DND-41 (cell line): ENCODE results near the gene NDUFV2.

Experiments used
- EZH2 ChIP-seq: IDR thresholded peaks from 3 replicates; pipeline ENCODE4 v1.6.1; 2012; ENCODE audit warnings: borderline replicate concordance, low read depth, mild to moderate bottlenecking, moderate library complexity, low read length, inconsistent platforms; ENCODE audit not compliant: severe bottlenecking
- TF ChIP-seq, protein P1 (sequence below): IDR thresholded peaks from 2 replicates; pipeline ENCODE4 v1.5.1; 2012; ENCODE audit warnings: borderline replicate concordance, low read length, moderate library complexity, mild to moderate bottlenecking; ENCODE audit not compliant: poor library complexity, severe bottlenecking; ENCODE audit errors: extremely low read depth

DNA sequence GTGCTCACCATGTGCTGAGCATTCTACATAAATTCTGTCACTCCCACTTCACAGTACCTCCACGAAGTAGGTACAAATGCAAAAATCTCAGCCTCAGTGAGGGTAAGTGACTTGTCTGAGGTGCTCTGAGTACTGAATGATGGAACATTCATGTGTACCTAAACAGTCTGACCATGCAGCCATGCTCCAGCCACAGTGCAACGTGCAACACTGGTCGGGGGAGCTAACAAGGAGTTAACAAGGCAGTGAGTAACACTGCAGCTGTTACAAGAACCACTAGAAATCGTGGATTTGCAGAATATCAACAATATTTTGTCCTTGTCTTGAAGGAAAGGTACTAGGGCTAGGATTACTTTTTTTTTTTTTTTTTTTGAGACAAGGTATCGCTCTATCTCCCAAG, 36.6 kb upstream of the NDUFV2 start:
- TF ChIP-seq, protein P1, sequence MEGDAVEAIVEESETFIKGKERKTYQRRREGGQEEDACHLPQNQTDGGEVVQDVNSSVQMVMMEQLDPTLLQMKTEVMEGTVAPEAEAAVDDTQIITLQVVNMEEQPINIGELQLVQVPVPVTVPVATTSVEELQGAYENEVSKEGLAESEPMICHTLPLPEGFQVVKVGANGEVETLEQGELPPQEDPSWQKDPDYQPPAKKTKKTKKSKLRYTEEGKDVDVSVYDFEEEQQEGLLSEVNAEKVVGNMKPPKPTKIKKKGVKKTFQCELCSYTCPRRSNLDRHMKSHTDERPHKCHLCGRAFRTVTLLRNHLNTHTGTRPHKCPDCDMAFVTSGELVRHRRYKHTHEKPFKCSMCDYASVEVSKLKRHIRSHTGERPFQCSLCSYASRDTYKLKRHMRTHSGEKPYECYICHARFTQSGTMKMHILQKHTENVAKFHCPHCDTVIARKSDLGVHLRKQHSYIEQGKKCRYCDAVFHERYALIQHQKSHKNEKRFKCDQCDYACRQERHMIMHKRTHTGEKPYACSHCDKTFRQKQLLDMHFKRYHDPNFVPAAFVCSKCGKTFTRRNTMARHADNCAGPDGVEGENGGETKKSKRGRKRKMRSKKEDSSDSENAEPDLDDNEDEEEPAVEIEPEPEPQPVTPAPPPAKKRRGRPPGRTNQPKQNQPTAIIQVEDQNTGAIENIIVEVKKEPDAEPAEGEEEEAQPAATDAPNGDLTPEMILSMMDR: no peak
- no peak for TF ChIP-seq EZH2
